GM21786 (cell line): ENCODE measurements around the gene LAMA3.
A peak's percentile ranks its signal among the peaks of the same experiment; 100 is the strongest.
"Not testable (repeated sequence)": the region's sequence is repeated elsewhere in the genome, so short reads cannot be mapped to it uniquely, and the experiment has no call there.

ENCODE experiments used
- ATAC-seq: cut with Tn5 transposase; IDR thresholded peaks from one replicate; pipeline ENCODE4 v1.9.1; 2021; ENCODE audit not compliant: unreplicated experiment

Gene LAMA3

GRCh38 chr18:23725827-23726661 lies 36.8 kb downstream of the LAMA3 start:
- ATAC-seq, result no peak

DNA sequence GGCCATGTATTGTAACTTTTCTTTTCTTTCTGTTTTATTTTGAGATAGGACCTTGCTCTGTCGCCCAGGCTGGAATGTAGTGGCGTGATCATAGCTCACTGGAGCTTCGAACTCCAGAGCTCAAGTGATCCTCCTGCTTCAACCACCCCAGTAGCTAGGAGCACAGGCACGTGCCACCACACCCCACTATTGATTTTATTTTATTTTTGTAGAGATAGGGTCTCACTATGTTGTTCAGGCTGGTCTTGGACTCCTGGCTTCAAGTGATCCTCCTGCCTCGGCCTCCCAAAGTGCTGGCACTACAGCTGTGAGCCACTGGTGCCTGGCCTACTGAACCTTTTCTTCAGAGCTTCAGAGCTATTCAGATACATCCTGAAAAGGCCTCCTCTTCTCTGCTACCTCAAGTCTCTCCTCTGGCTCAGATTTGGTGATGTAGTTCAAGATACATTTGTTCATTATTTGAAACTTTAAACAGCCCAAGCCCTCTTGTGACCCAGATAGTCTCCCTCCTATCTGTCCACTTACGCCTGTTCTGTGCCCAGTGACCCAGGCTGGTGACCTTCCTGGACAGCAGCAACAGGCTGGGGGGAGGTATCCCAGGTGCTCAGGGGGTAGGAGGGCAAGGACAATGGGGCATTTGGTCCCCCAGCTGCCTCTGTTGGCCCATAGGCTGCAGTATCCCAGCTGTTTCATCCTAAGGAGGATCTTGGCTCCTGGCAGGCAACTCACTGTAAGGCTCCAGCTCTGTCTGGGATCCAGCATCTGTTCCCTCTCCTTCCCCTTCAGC lies 38.6 kb downstream of the LAMA3 start:
- ATAC-seq, result no peak

- ATAC-seq, result no peak
These were observed 41.6 kb downstream of the LAMA3 start for GRCh38 chr18:23730857-23731256.

DNA sequence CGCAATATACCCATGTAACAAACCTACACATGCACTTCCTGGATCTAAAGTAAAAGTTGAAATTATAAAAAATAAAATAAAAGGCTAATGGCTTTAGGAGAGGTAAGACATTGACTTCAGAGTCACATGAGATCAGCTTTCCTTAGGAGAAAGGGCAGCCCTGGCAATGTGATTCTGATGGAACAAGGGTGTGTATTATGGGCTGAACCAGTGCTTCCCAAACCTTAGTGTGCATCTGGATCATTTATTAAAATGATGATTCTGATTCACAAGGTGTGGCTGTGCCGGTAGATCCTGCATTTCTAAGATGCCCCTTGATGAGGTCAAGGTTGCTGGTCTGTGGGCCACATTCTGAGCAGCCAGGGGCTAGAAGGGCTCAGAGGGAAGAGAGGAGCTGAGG lies 42.6 kb downstream of the LAMA3 start:
- ATAC-seq, result no peak

GRCh38 chr18:23732439-23732838 lies 43.2 kb downstream of the LAMA3 start:
- ATAC-seq, result no peak

- ATAC-seq, result not testable (repeated sequence)
These were observed 44.0 kb downstream of the LAMA3 start for GRCh38 chr18:23733265-23733664.

GRCh38 chr18:23733895-23734294 lies 44.6 kb downstream of the LAMA3 start:
- no peak for ATAC-seq

GRCh38 chr18:23735021-23735464 lies 45.8 kb downstream of the LAMA3 start:
- ATAC-seq, result peak; percentile 70

GRCh38 chr18:23737578-23737977 lies 48.3 kb downstream of the LAMA3 start:
- ATAC-seq, result no peak

DNA sequence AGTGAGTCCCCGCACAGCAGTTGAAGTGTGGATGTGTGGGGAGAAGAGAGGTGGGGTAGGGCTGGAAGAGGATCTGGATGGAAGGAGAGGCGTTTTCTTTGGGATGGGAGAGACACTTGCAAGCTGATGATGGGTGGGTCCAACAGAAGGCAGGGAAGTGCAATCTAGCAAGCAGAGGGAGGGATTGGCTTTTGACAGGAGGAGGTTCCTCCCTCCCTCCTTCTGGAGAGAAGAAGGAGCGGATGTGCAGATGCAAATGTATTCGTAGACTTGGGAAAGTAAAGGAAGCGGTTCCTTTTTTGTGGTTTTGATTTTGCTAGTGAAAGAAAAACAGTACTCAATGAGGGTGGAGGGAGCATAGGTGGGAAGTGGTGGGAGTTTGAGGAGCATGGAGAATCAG lies 48.9 kb downstream of the LAMA3 start:
- ATAC-seq, result no peak

GRCh38 chr18:23738575-23738974 lies 49.3 kb downstream of the LAMA3 start:
- ATAC-seq, result no peak

DNA sequence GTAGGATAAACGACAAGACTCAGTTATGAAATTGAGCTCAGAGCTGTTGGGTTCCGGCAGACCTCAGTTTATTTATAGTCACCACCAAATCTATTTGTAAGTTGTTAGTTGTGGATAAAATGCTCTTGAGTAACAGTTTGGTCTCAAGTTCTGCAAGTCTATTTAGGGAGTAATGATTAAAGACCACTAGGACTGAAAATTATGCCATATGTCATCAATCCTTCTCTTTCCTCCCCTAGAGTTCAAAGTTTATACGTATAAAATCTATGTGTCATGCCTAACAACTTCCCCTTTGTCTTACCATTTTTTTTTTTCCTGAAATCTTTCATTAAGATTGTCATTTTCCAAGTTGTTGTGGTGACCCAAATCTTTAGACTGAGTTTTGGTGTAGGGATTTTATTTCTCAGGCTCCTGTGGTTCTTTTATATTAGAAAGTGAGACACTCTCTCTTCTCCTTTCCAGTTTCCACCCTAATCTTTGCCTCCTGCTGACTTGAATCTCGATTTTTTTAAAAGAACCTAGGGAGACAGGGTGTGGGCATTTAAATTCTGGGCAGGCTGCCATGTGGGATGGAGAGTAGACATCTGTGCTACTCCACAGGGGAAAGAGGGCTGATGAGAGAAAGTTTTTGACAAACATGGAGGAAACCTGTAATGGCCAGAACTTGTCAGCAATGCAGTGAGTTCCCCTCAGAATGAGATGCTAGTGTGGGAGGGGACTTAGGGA lies 51.0 kb downstream of the LAMA3 start:
- no peak for ATAC-seq

DNA sequence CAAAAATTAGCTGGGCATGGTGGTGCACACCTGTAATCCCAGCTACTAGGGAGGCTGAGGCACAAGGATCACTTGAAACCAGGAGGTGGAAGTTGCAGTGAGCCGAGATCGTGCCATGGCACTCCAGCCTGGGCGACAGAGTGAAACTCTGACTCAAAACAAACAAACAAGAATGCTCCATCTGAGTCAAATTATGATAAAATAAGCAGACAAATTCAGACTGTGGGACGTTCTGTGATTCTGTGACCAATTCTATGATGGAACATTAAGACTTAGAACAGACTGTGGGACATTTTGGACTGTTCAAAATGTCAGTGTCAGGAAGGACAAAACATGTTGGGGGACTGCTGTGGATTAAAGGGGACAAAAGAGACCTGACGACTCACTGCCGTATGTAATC lies 52.7 kb downstream of the LAMA3 start:
- ATAC-seq, result not testable (repeated sequence)

- no peak for ATAC-seq
These were observed 54.6 kb downstream of the LAMA3 start for GRCh38 chr18:23743733-23744333.

DNA sequence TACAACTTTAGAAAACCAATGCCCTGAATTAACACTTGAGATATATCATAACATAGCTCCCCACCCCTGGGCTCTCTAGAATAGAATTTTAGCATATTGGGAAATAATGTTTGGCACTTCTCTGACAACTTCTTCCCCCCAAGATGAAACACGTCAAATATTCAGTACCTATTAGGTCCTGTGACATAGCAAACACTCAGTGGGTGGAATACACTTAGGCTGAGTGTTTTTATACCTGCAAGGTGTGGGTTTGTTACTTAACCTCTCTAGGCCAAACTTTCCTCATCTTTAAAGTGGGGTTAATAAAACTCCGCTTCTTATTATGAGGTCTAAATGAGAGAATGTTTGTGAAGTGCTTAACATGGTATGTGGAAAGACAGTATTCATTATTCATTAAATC lies 56.1 kb downstream of the LAMA3 start:
- no peak for ATAC-seq

DNA sequence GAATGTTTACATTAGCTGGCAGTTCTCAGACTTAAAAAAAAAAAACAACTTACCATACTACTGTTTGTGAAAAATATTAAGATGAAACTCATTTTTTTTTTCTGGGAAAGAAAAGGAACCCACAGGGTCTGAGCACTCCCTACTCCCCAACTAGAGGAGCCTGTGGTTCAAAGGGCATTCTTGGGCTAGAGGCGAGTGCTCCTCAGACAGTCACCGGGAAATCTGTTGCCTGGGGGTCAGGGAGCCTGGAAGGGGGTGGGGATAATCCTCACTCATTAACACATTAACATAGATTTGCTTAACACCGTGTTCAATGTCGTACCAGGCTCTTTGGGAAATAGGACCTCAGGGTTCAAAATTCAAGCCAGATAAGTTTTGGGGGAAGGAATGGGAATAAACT lies 57.6 kb downstream of the LAMA3 start:
- no peak for ATAC-seq

DNA sequence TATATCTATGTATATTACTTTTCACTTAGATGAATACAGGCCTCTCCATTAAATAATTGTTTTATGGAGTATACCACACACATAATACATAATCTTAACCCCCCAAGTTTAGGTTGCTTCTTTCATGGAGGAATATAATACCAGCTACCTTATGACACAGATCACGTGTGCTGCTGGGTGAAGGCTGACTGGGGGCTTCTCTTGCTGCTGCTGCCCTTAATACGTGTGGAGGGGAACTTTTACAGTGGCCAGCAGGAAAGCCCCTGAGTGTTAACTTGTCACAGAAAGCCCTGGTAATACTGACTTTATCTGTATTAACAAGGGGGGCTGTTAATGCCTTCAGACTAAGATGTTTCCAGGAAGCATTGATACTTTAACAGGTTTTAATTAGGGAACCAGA lies 63.1 kb downstream of the LAMA3 start:
- ATAC-seq, result no peak

GRCh38 chr18:23752796-23753195 lies 63.5 kb downstream of the LAMA3 start:
- ATAC-seq, result no peak

DNA sequence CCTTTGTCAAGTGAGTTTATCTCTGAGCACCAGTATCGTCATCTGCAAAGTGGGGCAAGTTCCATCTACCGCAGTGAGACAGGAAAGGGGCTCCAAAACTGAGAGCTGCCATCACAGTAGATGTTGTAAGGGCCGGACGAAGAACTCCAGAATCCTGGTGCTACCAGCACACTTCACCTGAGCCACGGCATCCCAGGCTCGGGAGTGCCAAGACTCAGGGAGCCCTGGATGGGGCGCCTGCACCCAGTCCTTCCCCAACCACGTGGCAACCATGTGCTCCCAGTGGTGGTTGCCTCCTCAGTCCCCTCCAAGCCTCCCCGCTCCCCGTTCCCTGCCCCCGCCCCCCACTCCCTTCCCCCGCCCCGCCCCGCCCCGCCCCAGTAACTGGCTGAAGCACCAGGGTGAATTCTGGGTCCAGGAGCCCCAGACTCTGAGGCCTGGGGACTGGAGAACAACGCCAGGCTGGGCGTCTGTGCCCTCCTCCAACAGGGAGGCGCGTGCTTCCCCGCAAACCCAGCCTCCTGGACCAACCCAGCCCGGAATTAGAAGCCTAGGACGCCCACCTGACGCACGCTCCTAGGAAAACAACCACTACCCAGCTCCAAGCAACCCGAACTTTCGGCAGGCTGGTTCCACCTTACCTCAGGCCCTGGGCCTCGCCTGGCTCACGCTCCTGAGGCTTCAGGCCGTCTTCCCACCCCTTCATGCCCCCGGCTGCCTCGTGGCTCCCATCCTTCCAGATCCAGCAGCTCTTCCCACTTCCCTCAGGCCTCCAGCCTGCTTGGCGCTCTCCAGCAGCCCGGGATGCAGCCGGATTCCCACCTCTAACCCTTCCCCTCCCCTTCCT lies 67.6 kb downstream of the LAMA3 start:
- ATAC-seq, result no peak

DNA sequence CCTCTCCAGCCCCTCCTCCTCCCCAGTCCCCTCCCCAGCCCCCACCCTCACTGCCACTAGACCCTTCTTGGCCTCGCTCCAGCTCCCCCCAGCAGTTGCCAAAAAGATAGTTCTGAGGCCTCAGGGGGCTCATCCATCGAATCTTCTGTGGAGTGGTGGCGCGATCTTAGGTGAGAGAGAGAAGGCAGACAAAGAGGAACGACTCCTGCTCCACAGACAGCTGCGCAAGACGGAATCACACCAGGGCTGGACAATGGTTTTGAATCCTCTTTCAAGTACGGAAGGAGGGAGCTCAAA lies 68.1 kb downstream of the LAMA3 start:
- ATAC-seq, result no peak
